GM10847 (cell line): ENCODE data around the gene NTHL1.

Experiments
- POLR2A ChIP-seq: IDR thresholded peaks from 2 replicates; pipeline ENCODE4 v1.6.1; 2011; ENCODE audit not compliant: insufficient read length; ENCODE audit errors: extremely low read depth

NTHL1 gene

GRCh38 chr16:2042171-2042985 is 5.3 kb downstream of the NTHL1 start:
- TF ChIP-seq POLR2A: no peak

DNA sequence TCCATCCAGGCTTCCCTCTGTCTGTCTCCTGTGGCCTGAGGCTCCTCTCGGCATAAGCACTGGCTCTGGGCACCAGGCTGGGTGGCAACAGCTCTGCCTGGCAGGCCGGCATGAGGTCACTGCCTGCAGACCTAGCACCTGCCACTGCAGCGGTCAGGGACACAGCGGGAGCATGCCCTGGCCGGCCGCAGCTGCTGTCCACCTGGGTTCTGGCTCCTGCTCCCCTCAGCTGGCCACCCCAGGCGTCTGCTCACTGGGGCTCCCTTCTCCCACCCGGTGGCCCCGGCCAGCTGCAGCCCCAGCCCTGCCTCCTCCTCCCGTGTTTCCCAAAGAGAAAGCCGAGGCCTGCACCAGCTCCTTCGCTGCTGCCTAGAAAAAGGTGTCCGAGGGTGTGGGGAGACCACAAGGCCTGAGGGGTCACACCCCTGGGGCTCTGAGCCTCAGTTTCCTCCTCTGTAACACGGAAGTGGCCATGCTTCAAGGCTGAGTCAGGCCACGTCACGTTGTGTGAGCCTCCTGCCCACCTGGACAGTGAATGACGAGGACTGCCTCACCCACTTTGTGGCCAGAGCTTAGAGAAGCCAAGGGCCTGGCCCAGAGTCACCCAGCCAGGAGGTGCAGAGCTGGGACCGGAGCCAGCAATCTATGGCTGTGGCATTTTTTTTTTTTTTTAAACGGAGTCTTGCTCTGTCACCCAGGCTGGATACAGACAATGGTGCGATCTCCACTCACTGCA is 6.7 kb downstream of the NTHL1 start:
- no peak for TF ChIP-seq POLR2A

DNA sequence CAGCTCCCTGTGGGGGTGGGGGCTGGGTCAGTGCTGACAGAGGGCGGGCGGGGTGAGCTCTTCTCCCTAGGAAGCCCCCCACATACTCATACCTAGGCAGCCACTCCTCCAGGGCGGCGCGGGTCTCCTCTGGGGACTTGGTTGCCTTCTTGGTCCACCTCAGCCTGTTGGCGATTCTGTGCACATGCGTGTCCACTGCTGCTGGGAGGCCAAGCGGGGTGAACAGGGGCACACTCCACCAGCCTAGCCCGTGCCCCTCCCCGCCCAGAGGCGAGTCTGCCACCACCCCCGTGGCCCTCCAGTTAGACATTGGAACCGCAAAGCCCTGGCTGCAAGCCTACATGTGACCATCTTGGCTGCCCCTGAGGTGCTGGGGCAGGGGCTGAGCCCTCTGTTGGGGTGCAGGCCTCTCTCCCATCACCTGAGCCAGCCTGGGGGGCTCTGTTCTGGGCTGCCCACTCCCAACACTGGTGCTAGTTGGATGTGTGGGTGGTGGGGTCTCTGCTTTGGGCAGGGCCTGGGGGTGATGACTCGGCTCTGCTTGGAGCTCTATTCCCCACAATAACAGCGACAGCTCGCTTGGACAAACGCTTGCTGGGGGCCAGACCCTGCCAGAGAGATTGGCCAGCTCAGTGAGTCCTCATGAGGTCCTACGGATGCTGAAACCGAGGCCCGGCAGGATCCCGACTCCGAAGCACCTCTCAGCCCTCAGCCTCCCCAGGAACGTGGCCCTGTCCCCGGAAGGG is 7.4 kb downstream of the NTHL1 start:
- TF ChIP-seq POLR2A: no peak

DNA sequence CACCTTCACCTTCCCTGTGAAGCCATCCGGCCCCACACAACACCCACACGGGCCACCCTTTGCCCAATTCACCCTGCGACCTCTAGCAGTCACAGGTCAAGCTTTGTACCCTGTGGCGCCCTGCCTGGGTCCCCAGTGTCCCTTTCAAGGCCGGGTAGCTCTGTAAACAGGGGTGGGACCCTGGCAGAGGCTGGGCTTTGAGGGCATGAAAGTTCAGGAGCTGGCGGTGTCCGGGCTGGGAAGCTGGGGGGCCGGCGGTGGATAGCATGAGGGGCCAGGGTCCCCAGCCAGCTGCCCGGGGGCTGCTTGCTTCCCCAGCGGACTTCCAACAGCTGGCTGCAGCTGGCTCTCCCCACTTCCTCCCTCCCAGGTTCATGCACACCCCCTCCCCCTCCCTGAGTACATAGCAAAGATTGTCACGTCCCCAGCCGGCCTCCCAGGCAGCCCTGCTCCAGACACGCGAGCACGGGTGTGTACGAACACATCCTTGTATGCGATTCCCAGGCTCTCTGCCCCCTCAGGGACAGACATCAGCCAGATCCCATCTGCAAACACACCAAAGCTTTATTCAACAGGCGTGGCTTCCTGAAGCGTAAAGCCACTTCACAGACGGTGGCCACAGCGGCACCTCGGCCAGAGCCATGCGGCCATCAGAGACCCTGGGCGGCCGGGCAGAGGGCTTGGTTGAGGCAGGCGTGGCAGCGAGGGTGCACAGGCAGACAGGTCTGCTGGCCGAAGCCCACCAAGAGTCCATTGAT is 8.2 kb downstream of the NTHL1 start:
- TF ChIP-seq POLR2A: no peak

- TF ChIP-seq POLR2A: no peak
Observed at GRCh38 chr16:2038382-2039231, 9.0 kb downstream of the NTHL1 start.

DNA sequence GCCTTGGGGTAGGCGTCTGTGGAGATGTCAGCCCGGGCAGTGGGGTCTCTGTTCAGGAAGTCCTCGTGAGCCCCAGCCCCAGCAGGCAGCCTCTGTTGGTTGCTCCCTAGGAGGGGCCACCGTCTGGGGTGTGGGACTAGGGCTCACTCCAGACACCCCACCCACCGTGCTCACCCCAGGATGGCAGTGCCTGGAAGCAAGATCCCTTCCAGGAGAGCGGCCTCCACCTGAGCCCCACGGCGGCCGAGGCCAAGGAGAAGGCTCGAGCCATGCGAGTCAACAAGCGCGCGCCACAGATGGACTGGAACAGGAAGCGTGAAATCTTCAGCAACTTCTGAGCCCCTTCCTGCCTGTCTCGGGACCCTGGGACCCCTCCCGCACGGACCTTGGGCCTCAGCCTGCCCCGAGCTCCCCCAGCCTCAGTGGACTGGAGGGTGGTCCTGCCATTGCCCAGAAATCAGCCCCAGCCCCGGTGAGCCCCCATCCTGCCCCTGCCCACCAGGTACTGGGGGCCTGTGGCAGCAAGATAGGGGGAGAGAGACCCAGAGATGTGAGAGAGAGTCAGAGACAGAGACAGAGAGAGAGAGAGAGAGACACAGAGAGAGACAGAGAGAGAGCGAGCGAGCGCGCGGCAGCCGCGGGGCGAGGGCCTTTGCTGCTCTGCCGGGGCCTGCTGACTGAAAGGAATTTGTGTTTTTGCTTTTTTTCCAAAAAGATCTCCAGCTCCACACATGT is 9.8 kb downstream of the NTHL1 start:
- no peak for TF ChIP-seq POLR2A

GRCh38 chr16:2037115-2037514 is 10.5 kb downstream of the NTHL1 start:
- no peak for TF ChIP-seq POLR2A

DNA sequence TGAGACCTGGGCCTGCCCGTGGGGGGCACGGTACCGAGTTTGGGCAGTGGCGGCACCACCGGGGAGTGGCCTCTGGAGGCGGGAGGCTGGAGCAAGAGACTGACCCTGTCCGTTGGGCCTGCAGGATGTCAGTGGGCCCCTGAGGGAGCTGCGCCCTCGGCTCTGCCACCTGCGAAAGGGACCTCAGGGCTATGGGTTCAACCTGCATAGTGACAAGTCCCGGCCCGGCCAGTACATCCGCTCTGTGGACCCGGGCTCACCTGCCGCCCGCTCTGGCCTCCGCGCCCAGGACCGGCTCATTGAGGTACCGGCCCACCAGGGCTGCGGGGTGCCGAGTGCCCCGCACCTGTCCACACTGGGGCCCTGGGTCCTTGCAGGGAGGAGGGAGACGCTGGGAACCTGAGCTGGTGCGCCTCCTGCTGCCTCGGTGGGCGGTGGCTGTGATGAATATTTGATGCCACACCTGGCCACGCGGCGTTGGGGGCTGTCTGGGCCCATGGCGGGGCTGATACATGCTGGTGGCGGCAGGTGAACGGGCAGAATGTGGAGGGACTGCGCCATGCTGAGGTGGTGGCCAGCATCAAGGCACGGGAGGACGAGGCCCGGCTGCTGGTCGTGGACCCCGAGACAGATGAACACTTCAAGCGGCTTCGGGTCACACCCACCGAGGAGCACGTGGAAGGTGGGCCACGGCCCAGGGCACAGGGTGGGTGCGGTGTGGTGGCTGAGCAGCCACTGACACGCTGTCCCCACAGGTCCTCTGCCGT is 11.3 kb downstream of the NTHL1 start:
- no peak for TF ChIP-seq POLR2A

GRCh38 chr16:2035431-2036199 is 12.0 kb downstream of the NTHL1 start:
- no peak for TF ChIP-seq POLR2A

GRCh38 chr16:2034696-2035430 is 12.8 kb downstream of the NTHL1 start:
- no peak for TF ChIP-seq POLR2A

DNA sequence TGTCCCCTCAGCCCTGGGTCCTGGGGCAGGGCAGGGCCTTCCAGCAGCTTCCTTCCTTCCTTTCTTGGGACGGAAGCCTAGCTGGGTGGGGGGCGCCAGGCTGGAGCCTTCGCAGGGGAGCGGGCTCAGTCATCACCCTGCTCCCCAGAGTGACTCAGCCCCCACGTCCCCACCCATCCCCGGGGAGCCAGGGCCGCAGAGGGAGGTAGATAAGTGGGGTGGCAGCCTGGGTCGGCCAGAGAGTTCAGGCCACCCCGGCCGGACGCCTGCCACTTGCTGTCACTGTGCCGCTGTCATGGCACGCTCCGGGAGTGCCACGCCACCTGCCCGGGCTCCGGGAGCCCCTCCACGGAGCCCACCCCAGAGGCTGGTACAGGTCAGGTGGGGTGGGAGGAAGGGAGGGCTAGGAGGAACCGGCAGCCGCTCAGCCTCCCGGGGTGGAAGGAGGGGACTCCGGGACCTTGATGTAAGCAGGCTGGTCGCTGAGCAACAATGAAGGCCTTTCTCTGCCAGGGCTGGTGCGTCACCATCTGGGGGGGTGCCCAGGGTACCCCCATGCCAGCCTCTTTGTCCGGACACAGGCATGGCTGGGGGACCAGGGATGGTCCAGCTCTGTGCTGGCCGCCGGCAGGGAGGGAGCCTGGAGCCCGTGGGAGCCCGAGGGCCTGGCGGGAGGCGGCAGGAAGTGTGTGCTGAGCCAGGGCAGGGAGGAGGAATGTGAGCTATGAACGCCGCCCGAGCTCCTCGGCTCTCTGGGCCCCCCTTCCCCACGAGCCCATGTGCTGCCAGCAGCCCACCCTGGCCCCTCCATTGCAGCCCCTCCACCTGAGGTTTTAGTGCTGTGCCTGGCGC is 14.4 kb downstream of the NTHL1 start:
- no peak for TF ChIP-seq POLR2A
